ENCODE data around the gene HIVEP2.

HIVEP2 gene

DNA sequence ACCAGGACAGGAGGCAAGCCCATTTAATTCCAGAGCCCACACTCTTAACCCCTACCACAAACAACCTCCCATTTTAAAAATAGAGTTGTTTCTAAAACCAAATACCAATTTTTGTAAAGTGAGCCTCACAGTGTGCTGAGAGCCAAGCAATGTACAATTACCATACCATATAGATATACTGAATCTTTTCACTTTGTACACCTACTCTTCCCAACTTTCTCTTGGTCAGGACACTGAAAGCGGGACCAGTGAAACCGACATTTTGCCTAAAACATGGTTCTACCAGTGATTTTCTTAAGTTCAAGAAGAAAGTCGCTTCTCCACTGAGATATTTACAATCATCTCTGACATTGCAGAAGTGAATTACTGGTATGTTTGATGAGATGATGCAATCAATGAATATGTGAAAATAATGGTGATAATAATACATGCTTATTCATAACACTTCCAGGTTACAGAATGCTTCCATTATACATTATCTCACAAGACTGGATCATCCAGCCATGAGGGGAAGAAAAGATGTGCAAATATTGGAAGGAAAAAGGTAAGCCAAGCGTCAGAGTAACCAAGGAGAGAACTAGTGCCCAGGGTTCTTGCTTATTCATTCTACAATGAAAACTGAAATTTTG lies 74.1 kb downstream of the HIVEP2 start:
- H3K4me3 ChIP-seq (replicated peaks; ENCODE audit: low read depth, low read length) = no peak overlapping the region
- DNase-seq (ENCODE audit: low read depth) = no peak
- no peak for TF ChIP-seq CTCF (IDR thresholded peaks at IDR 0.05; ENCODE audit: low read length, missing control alignments)

GRCh38 chr6:142868917-142869316 lies 76.1 kb downstream of the HIVEP2 start:
- TF ChIP-seq CTCF (IDR thresholded peaks at IDR 0.05; ENCODE audit: low read length, missing control alignments) = no peak
- H3K4me3 ChIP-seq (replicated peaks; ENCODE audit: low read depth, low read length) = no peak overlapping the region
- DNase-seq (ENCODE audit: low read depth) = peak; percentile 74

DNA sequence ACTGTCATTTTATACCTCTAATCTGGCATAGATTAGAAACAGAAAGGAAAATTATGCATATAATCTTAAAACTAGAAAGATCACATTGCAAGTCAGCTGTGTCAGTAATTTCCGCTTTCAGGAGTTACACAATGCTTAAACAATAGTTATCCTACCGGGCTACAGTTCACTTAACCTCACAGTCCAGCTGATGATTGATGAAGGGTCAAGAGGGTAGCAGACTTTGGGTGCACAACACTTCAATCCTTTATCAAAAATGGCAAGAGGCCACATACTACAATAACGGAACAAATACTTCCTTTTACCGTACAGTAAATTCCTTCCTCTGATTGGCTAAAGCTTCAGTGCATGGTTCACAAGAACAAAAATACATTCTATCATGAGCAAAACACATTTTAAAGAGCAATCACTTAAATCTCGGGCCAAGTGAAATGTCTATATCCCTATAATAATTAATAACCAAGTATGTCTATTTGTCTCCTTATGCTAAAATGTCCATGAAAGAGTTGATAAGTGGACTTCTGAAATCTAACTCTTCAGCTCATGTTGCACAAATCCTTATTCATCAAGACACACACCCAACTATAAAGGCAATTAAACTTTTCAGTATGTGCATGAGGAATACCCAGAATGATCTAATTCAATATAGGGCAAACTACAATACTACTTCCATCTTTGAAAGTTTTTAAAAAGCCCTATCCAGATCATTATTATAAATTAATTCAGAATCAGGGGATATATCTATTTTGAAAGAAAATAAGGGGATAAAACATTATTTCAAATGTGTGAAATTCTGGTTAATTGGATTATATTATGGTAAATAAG lies 76.8 kb downstream of the HIVEP2 start:
- DNase-seq (ENCODE audit: low read depth) = peak; percentile 94
- TF ChIP-seq CTCF (IDR thresholded peaks at IDR 0.05; ENCODE audit: low read length, missing control alignments) = no peak
- peak overlapping the region; percentile 19 for H3K4me3 ChIP-seq (replicated peaks; ENCODE audit: low read depth, low read length)

DNA sequence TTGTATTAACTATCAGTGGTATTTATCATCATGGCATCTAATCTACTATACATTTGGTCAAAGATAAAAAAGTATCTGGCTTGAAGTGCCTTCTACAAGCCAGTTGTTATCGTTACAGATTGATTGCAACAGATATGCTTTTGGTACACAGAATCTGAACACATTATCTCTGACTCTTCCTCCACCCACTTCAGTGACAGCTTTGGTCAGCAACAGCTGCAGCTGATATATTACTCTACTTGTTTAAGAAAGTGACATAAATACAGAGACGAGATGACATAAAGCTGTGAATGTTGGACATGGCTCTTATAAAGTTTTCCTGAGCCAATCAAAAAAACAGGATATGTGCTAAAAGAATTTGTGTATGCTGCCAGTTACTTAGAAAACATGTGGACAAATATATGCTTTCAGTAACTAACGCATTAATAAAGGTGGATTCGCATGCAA lies 77.6 kb downstream of the HIVEP2 start:
- H3K4me3 ChIP-seq (replicated peaks; ENCODE audit: low read depth, low read length) = no peak overlapping the region
- DNase-seq (ENCODE audit: low read depth) = peak; percentile 67
- TF ChIP-seq CTCF (IDR thresholded peaks at IDR 0.05; ENCODE audit: low read length, missing control alignments) = no peak

- DNase-seq (ENCODE audit: low read depth) = no peak
- no peak for TF ChIP-seq CTCF (IDR thresholded peaks at IDR 0.05; ENCODE audit: low read length, missing control alignments)
- no peak overlapping the region for H3K4me3 ChIP-seq (replicated peaks; ENCODE audit: low read depth, low read length)
Observed at GRCh38 chr6:142863981-142864380, 81.0 kb downstream of the HIVEP2 start.

- no peak for TF ChIP-seq CTCF (IDR thresholded peaks at IDR 0.05; ENCODE audit: low read length, missing control alignments)
- DNase-seq (ENCODE audit: low read depth) = no peak
- no peak overlapping the region for H3K4me3 ChIP-seq (replicated peaks; ENCODE audit: low read depth, low read length)
Observed at GRCh38 chr6:142861711-142862110, 83.3 kb downstream of the HIVEP2 start.
